Liver (tissue), 9 donors: Measurements from ENCODE around the gene MICAL2. TPM values are rescaled to one million over a fixed set of nuclear protein-coding genes. Genes with fewer than 3 reads are reported as not detected.

Source experiments
- DNase-seq: peaks from one replicate; pipeline ENCODE4 v3.0.0-alpha.2; 2017; ENCODE audit warnings: low spot score
- H3K27ac ChIP-seq, 2 donors: one replicate each; pipeline ENCODE4 v1.7.0; 2013; ENCODE audit warnings: inconsistent platforms in 2 of 2, low read length in 2 of 2, control low read depth in 1 of 2, low read depth in 1 of 2, mild to moderate bottlenecking in 1 of 2
- H3K27me3 ChIP-seq, 4 donors: one replicate each; pipeline versions ENCODE4 v1.6.1 to v1.7.0; 2013; ENCODE audit warnings: low read length in 3 of 4, inconsistent platforms in 1 of 4, mild to moderate bottlenecking in 1 of 4, moderate library complexity in 1 of 4; ENCODE audit not compliant: control insufficient read depth in 4 of 4, insufficient read depth in 4 of 4
- H3K36me3 ChIP-seq, 4 donors: one replicate each; pipeline versions ENCODE4 v1.6.1 to v1.7.0; 2013; ENCODE audit warnings: low read length in 3 of 4, mild to moderate bottlenecking in 3 of 4, low read depth in 1 of 4, moderate library complexity in 1 of 4; ENCODE audit not compliant: control insufficient read depth in 4 of 4, insufficient read depth in 3 of 4
- H3K4me1 ChIP-seq, 4 donors: one replicate each; pipeline versions ENCODE4 v1.6.1 to v1.7.0; 2013; ENCODE audit warnings: low read length in 3 of 4, mild to moderate bottlenecking in 3 of 4, moderate library complexity in 1 of 4; ENCODE audit not compliant: control insufficient read depth in 4 of 4, insufficient read depth in 4 of 4
- H3K4me3 ChIP-seq, 3 donors: one replicate each; pipeline versions ENCODE4 v1.6.1 to v1.7.0; 2013; ENCODE audit warnings: low read length in 3 of 3, control low read depth in 1 of 3, low read depth in 1 of 3, mild to moderate bottlenecking in 1 of 3
- H3K9ac ChIP-seq, 2 donors: one replicate each; pipeline ENCODE4 v1.7.0; 2013; ENCODE audit warnings: low read length in 2 of 2, mild to moderate bottlenecking in 2 of 2, moderate library complexity in 2 of 2, control low read depth in 1 of 2, low read depth in 1 of 2
- H3K9me3 ChIP-seq, 4 donors: one replicate each; pipeline versions ENCODE4 v1.6.1 to v1.7.0; 2013; ENCODE audit warnings: low read length in 3 of 4; ENCODE audit not compliant: control insufficient read depth in 4 of 4
- ATF3 ChIP-seq: IDR thresholded peaks from 2 replicates; pipeline ENCODE4 v1.6.1; 2016; ENCODE audit warnings: antibody characterized with exemption
- EGR1 ChIP-seq, 2 donors: IDR thresholded peaks; 2 replicates each; pipeline ENCODE4 v1.6.1; 2016 to 2018; ENCODE audit warnings: antibody characterized with exemption in 2 of 2, low read depth in 2 of 2
- FOXA1 ChIP-seq: IDR thresholded peaks from 2 replicates; pipeline ENCODE4 v1.6.1; 2016; ENCODE audit warnings: antibody characterized with exemption
- FOXA2 ChIP-seq: IDR thresholded peaks from 2 replicates; pipeline ENCODE4 v1.6.1; 2016; ENCODE audit warnings: antibody characterized with exemption
- GABPA ChIP-seq, 2 donors: IDR thresholded peaks in 1 of 2; conservative IDR thresholded peaks in 1 of 2; 2 replicates each; pipeline ENCODE4 v1.6.1; 2016; ENCODE audit warnings: antibody characterized with exemption in 2 of 2, mild to moderate bottlenecking in 1 of 2, moderate library complexity in 1 of 2
- JUND ChIP-seq, 2 donors: IDR thresholded peaks; 2 replicates each; pipeline ENCODE4 v1.6.1; 2016; ENCODE audit warnings: antibody characterized with exemption in 2 of 2
- NR2F2 ChIP-seq: IDR thresholded peaks from 2 replicates; pipeline ENCODE4 v1.6.1; 2016; ENCODE audit warnings: antibody characterized with exemption
- RAD21 ChIP-seq, 2 donors: IDR thresholded peaks; 2 replicates each; pipeline ENCODE4 v1.6.1; 2016; ENCODE audit warnings: antibody characterized with exemption in 2 of 2, mild to moderate bottlenecking in 2 of 2
- RXRA ChIP-seq, 2 donors: IDR thresholded peaks; 2 replicates each; pipeline ENCODE4 v1.6.1; 2017 to 2018; ENCODE audit warnings: antibody characterized with exemption in 2 of 2, mild to moderate bottlenecking in 1 of 2
- SP1 ChIP-seq: IDR thresholded peaks from 2 replicates; pipeline ENCODE4 v1.6.1; 2018; ENCODE audit warnings: antibody characterized with exemption, mild to moderate bottlenecking
- TAF1 ChIP-seq: conservative IDR thresholded peaks from 2 replicates; pipeline ENCODE4 v1.6.1; 2016; ENCODE audit warnings: antibody characterized with exemption, mild to moderate bottlenecking
- YY1 ChIP-seq: IDR thresholded peaks from 2 replicates; pipeline ENCODE4 v1.6.1; 2016; ENCODE audit warnings: antibody characterized with exemption, mild to moderate bottlenecking
- WGBS: extraction: QIAGEN DNeasy Blood & Tissue Kit; methylation state at CpG from one replicate; pipeline ENCODE4 v1.1.7; 2013; 5-methylcytosine and 5-hydroxymethylcytosine counted together
- polyA plus RNA-seq, 2 donors: library from polyadenylated mRNA; stranded (reverse) in 1 of 2; unstranded in 1 of 2; fragments of 200-250 nt in 1 of 2; fragments of >200 nt in 1 of 2; fragmentation: Nextera tagmentation in 1 of 2; extraction: Ambion mirVana in 1 of 2; gene quantifications; one replicate each; pipeline versions ENCODE4 v1.2.1 to v1.2.3, GENCODE V29; 2013 to 2015
- total RNA-seq, 2 donors: library from RNA; depleted of rRNA; stranded (reverse); fragments of >200 nt; gene quantifications; one replicate each; pipeline ENCODE4 v1.2.3, GENCODE V29; 2014
- TF ChIP-seq, protein P1 (sequence below): IDR thresholded peaks from 2 replicates; pipeline ENCODE4 v1.6.1; 2016; ENCODE audit warnings: antibody characterized with exemption
- TF ChIP-seq, protein P2 (sequence below): fragments of 150-350 bp; IDR thresholded peaks from 2 replicates; pipeline ENCODE4 v1.5.1; 2017; ENCODE audit warnings: improper control_type of control experiment, low read depth, low read length; ENCODE audit not compliant: missing input control
- TF ChIP-seq, protein P3 (sequence below): IDR thresholded peaks from 2 replicates; pipeline ENCODE4 v1.6.1; 2016; ENCODE audit warnings: antibody characterized with exemption, mild to moderate bottlenecking
- donor health status: healthy.
- donor health status: healthy.
- donor health status: healthy.
- donor health status: healthy.
- donor health status: healthy.

MICAL2 gene
- total and polyA plus RNA-seq, 4 donors: 17.5 to 113 (median 42.9) TPM

DNA sequence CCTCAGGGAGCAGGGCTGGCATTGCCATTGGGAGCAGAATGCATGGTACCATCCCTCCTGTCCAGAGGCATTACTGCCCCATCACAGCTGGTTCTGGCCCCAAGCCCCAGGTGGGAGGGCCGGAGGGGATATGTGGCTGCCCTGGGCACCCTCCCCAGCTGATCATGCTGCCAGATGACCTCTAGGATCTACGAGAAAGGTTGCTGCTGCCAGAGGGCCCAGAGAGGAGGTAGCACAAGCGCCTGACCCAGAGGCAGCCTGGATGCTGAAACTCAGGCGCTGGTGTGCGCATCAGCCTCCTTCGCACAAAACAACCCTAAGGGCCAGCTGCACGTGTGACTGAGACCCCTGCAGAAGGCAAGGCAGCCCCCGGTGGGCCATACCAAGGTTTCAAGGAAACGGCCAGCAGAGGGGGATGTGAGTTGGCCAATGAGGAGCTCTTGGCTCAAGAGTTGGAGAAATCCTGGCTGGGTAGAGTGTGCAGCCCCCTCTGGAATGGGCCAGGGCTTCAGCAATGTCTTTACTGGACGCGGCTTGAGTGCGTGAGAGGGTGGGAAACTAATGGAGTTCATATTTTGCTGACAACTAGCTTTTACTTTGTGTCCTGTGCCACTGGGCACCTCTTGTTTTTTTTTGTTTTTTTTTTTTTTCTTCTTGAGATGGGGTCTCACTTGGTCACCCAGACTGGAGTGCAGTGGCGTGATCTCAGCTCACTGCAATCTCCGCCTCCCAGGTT, 178.7 kb downstream of the MICAL2 start:
- no peak overlapping the region for H3K27ac ChIP-seq
- H3K27me3 ChIP-seq: no peaks in the 10 kb centered on the region
- no peak overlapping the region for H3K4me3 ChIP-seq
- no peak for TF ChIP-seq TAF1
- TF ChIP-seq FOXA1: no peak
- TF ChIP-seq RXRA (IDR thresholded peaks at IDR 0.05): no peak
- WGBS: 92% methylated on average over 14 of the region's 14 CpGs
- no peaks in the 10 kb centered on the region for H3K36me3 ChIP-seq
- no peaks in the 10 kb centered on the region for H3K9me3 ChIP-seq
- no peak overlapping the region for H3K9ac ChIP-seq
- H3K4me1 ChIP-seq: no peaks in the 10 kb centered on the region
- DNase-seq: no peak

GRCh38 chr11:12289667-12290476, 179.5 kb downstream of the MICAL2 start:
- WGBS: 91% methylated on average over 7 of the region's 7 CpGs
- Histone ChIP-seq H3K36me3 (no peaks in the 10 kb centered on the region), H3K27me3 (no peaks in the 10 kb centered on the region), H3K27ac (no peak overlapping the region), H3K4me1 (no peaks in the 10 kb centered on the region), H3K4me3 (no peak overlapping the region), H3K9ac (no peak overlapping the region), H3K9me3 (no peaks in the 10 kb centered on the region)
- no peak for DNase-seq
- TF ChIP-seq, protein P1, sequence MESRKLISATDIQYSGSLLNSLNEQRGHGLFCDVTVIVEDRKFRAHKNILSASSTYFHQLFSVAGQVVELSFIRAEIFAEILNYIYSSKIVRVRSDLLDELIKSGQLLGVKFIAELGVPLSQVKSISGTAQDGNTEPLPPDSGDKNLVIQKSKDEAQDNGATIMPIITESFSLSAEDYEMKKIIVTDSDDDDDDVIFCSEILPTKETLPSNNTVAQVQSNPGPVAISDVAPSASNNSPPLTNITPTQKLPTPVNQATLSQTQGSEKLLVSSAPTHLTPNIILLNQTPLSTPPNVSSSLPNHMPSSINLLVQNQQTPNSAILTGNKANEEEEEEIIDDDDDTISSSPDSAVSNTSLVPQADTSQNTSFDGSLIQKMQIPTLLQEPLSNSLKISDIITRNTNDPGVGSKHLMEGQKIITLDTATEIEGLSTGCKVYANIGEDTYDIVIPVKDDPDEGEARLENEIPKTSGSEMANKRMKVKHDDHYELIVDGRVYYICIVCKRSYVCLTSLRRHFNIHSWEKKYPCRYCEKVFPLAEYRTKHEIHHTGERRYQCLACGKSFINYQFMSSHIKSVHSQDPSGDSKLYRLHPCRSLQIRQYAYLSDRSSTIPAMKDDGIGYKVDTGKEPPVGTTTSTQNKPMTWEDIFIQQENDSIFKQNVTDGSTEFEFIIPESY: no peak
- TF ChIP-seq SP1: no peak
- TF ChIP-seq FOXA1: no peak
- TF ChIP-seq, protein P2, sequence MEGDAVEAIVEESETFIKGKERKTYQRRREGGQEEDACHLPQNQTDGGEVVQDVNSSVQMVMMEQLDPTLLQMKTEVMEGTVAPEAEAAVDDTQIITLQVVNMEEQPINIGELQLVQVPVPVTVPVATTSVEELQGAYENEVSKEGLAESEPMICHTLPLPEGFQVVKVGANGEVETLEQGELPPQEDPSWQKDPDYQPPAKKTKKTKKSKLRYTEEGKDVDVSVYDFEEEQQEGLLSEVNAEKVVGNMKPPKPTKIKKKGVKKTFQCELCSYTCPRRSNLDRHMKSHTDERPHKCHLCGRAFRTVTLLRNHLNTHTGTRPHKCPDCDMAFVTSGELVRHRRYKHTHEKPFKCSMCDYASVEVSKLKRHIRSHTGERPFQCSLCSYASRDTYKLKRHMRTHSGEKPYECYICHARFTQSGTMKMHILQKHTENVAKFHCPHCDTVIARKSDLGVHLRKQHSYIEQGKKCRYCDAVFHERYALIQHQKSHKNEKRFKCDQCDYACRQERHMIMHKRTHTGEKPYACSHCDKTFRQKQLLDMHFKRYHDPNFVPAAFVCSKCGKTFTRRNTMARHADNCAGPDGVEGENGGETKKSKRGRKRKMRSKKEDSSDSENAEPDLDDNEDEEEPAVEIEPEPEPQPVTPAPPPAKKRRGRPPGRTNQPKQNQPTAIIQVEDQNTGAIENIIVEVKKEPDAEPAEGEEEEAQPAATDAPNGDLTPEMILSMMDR: no peak
- no peak for TF ChIP-seq RXRA (IDR thresholded peaks at IDR 0.05)
- no peak for TF ChIP-seq FOXA2
- TF ChIP-seq RAD21 (IDR thresholded peaks at IDR 0.05): no peak
- TF ChIP-seq YY1: no peak
- TF ChIP-seq EGR1 (IDR thresholded peaks at IDR 0.05; ENCODE audit: low read depth in 2 of 2): no peak

GRCh38 chr11:12290477-12290922, 180.1 kb downstream of the MICAL2 start:
- Histone ChIP-seq H3K27me3 (no peaks in the 10 kb centered on the region), H3K4me3 (no peak overlapping the region), H3K36me3 (no peaks in the 10 kb centered on the region), H3K4me1 (no peaks in the 10 kb centered on the region), H3K27ac (no peak overlapping the region), H3K9ac (no peak overlapping the region), H3K9me3 (no peaks in the 10 kb centered on the region)
- DNase-seq: no peak
- 94% methylated on average over 14 of the region's 14 CpGs for WGBS
- TF ChIP-seq, protein P1: no peak
- TF ChIP-seq SP1: no peak
- TF ChIP-seq NR2F2: no peak
- no peak for TF ChIP-seq GABPA (IDR thresholded peaks at IDR 0.05 in 1 of 2, conservative IDR thresholded peaks at IDR 0.05 in 1 of 2)
- no peak for TF ChIP-seq ATF3
- no peak for TF ChIP-seq JUND (IDR thresholded peaks at IDR 0.05)
- TF ChIP-seq, protein P3, sequence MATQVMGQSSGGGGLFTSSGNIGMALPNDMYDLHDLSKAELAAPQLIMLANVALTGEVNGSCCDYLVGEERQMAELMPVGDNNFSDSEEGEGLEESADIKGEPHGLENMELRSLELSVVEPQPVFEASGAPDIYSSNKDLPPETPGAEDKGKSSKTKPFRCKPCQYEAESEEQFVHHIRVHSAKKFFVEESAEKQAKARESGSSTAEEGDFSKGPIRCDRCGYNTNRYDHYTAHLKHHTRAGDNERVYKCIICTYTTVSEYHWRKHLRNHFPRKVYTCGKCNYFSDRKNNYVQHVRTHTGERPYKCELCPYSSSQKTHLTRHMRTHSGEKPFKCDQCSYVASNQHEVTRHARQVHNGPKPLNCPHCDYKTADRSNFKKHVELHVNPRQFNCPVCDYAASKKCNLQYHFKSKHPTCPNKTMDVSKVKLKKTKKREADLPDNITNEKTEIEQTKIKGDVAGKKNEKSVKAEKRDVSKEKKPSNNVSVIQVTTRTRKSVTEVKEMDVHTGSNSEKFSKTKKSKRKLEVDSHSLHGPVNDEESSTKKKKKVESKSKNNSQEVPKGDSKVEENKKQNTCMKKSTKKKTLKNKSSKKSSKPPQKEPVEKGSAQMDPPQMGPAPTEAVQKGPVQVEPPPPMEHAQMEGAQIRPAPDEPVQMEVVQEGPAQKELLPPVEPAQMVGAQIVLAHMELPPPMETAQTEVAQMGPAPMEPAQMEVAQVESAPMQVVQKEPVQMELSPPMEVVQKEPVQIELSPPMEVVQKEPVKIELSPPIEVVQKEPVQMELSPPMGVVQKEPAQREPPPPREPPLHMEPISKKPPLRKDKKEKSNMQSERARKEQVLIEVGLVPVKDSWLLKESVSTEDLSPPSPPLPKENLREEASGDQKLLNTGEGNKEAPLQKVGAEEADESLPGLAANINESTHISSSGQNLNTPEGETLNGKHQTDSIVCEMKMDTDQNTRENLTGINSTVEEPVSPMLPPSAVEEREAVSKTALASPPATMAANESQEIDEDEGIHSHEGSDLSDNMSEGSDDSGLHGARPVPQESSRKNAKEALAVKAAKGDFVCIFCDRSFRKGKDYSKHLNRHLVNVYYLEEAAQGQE: no peak
- no peak for TF ChIP-seq FOXA2
- no peak for TF ChIP-seq YY1
- no peak for TF ChIP-seq RXRA (IDR thresholded peaks at IDR 0.05)
